ENCODE data around the gene IL1RAPL1.
"Not testable (repeated sequence)": the region's sequence is repeated elsewhere in the genome, so short reads cannot be mapped to it uniquely, and the experiment has no call there.

The IL1RAPL1 gene

GRCh38 chrX:28787206-28787605, 200.0 kb downstream of the IL1RAPL1 start:
- no peak for DNase-seq (ENCODE audit: low spot score)

GRCh38 chrX:28800671-28801070, 213.4 kb downstream of the IL1RAPL1 start:
- not testable (repeated sequence) for DNase-seq (ENCODE audit: low spot score)

GRCh38 chrX:28802625-28803024, 215.4 kb downstream of the IL1RAPL1 start:
- no peak for DNase-seq (ENCODE audit: low spot score)

- no peak for DNase-seq (ENCODE audit: low spot score)
These were observed 248.7 kb downstream of the IL1RAPL1 start for GRCh38 chrX:28835991-28836390.

- no peak for DNase-seq (ENCODE audit: low spot score)
These were observed 256.6 kb downstream of the IL1RAPL1 start for GRCh38 chrX:28843817-28844216.

- DNase-seq (ENCODE audit: low spot score), result no peak
These were observed 260.2 kb downstream of the IL1RAPL1 start for GRCh38 chrX:28847423-28847822.

GRCh38 chrX:28848707-28849106, 261.5 kb downstream of the IL1RAPL1 start:
- no peak for DNase-seq (ENCODE audit: low spot score)

- DNase-seq (ENCODE audit: low spot score), result no peak
These were observed 263.7 kb downstream of the IL1RAPL1 start for GRCh38 chrX:28850955-28851354.

- DNase-seq (ENCODE audit: low spot score), result no peak
These were observed 264.6 kb downstream of the IL1RAPL1 start for GRCh38 chrX:28851871-28852270.

GRCh38 chrX:28854637-28855036, 267.4 kb downstream of the IL1RAPL1 start:
- no peak for DNase-seq (ENCODE audit: low spot score)

- DNase-seq (ENCODE audit: low spot score), result no peak
These were observed 289.2 kb downstream of the IL1RAPL1 start for GRCh38 chrX:28876408-28876807.

GRCh38 chrX:28876901-28877300, 289.7 kb downstream of the IL1RAPL1 start:
- no peak for DNase-seq (ENCODE audit: low spot score)

GRCh38 chrX:28880136-28880535, 292.9 kb downstream of the IL1RAPL1 start:
- no peak for DNase-seq (ENCODE audit: low spot score)

GRCh38 chrX:28884823-28885222, 297.6 kb downstream of the IL1RAPL1 start:
- no peak for DNase-seq (ENCODE audit: low spot score)

- DNase-seq (ENCODE audit: low spot score), result no peak
These were observed 301.2 kb downstream of the IL1RAPL1 start for GRCh38 chrX:28888416-28888815.

GRCh38 chrX:28889591-28890090, 302.4 kb downstream of the IL1RAPL1 start:
- DNase-seq (ENCODE audit: low spot score), result no peak

GRCh38 chrX:28901637-28902036, 314.4 kb downstream of the IL1RAPL1 start:
- no peak for DNase-seq (ENCODE audit: low spot score)

- no peak for DNase-seq (ENCODE audit: low spot score)
These were observed 323.2 kb downstream of the IL1RAPL1 start for GRCh38 chrX:28910487-28910886.

GRCh38 chrX:28920153-28920943, 333.1 kb downstream of the IL1RAPL1 start:
- no peak for DNase-seq (ENCODE audit: low spot score)

- DNase-seq (ENCODE audit: low spot score), result no peak
These were observed 334.9 kb downstream of the IL1RAPL1 start for GRCh38 chrX:28922106-28922505.

GRCh38 chrX:28946846-28947245, 359.6 kb downstream of the IL1RAPL1 start:
- DNase-seq (ENCODE audit: low spot score), result no peak

- no peak for DNase-seq (ENCODE audit: low spot score)
These were observed 372.8 kb downstream of the IL1RAPL1 start for GRCh38 chrX:28960063-28960462.

GRCh38 chrX:28966331-28966730, 379.1 kb downstream of the IL1RAPL1 start:
- DNase-seq (ENCODE audit: low spot score), result no peak

- no peak for DNase-seq (ENCODE audit: low spot score)
These were observed 381.9 kb downstream of the IL1RAPL1 start for GRCh38 chrX:28969126-28969525.

Measured in CD4-positive, alpha-beta T cell treated with Interleukin-15 for 4 hours (primary cell).